Suppressor macrophage (primary cell): ENCODE measurements around the gene RGS9.
"Not testable (repeated sequence)": the region's sequence is repeated elsewhere in the genome, so short reads cannot be mapped to it uniquely, and the experiment has no call there.

ENCODE experiments used
- DNase-seq, 4 experiments: peaks; one replicate each; pipeline ENCODE4 v3.0.0-alpha.2; 2020 to 2022

RGS9 gene

DNA sequence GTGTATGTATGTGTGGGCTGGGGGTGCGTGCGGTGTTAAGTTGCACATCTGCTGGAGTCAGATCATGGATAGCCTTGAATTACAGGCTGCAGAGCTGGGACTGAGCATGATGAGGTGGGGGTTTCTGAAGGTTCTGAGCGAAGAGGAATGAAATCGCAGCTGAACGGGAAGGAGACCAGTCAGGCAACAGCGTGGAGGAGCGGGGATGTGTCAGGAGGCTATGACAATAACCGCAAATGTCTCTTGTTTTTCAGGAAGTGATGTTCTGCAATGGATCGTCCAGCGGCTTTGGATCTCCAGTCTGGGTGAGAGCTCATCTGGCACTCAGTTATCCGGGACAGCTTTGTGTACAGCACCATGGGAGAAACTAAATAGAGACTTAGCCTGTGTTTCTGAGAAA is 20.9 kb downstream of the RGS9 start:
- DNase-seq: peak in 3 of 4 experiments; percentile 15 to 20 (median 17)

DNA sequence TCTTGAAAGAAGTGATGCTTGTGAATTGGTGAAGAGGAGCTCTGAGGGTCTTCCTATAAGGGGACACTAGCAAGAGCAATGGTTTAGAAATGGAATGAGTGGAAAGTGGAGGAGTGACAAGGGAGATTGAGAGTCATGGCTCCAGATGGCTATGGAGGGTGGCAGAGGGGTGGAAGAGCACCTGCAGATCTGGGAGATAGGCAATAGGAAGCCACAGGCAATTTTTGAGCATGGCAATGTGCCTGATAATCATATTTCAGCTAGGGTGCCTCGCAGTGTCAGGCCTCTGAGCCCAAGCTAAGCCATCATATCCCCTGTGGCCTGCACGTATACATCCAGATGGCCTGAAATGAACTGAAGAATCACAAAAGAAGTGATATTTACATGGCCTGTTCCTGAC is 21.5 kb downstream of the RGS9 start:
- no peak for DNase-seq

DNA sequence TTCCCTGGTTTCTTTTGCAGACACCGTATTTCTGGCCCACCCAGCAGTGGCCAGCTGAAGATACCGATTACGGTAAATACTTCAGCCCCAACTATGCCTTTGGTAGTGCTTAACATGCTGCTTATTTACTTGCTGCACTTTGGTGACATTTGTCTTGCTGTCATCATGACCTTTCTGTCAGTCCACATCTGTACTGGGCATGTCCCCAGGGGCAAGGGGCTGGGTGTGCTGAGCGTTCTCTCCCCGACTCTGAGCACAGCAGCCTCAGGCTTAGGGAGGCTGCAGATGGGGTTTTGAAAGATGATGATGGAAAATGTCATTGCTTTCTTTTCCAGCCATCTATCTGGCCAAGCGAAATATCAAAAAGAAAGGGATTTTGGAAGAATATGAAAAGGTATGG is 23.3 kb downstream of the RGS9 start:
- no peak for DNase-seq

DNA sequence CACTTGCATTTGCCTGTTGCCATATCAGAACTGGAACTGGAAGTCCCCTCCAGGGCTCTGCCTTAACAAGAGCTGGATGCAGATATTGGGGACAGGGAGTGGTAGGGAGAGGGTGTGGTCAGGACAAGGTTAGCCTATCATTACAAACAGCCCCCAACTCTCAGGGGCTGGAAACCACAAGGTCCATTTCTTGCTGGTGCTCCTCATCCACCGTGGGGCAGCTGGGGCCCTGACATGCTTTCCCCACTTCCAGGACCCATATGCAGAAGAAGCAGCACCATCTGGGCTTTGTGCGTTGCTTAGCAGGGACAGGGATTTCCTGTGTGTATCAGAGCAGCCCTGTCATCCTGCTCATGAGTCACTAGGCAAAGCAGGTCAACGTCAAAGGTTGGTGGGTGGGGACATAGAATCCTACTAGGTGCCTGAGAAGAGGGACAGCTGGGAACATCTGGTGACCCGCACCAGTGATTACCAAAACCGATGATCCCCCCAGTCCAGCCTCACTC is 26.9 kb downstream of the RGS9 start:
- DNase-seq: peak in 3 of 4 experiments; percentile 8 to 39 (median 33)

DNA sequence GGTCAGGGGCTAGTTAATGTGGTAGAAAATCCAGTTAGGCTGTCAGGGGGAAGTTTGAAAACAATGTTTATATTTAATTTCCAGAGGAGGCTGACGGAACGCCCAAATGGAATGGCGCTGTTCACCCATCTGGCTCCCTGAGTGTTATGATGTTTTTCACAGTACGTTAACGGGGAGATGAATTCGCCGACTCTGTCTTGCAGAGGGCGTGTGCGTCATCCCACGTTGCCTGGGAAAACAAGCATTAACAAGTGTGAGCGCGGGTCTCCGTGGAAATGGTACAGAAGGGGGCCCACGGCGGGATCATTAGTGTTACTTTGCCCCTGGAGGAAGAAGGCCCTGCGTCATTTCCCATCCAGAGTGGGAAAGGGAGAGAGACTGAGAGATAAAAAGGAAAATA is 29.6 kb downstream of the RGS9 start:
- no peak for DNase-seq

DNA sequence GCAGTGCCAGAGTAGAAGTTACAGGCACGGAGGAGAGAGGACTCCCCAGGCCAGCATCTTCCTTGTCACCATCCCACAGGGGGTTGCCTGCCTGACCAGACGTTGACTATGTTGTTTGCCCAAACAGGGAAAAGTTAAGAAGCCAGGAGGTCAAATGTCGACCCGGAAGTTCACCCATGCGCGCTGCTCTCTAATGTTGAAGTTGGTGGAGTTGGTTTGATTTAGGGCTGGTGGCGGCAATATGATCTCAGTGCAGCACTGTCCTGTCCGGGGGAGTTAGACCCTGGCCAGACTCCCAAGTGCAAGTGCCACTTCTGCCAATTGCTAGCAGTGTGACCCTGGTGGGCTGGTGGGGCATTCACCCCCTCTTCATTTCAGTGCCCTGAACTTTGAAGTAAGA is 30.4 kb downstream of the RGS9 start:
- no peak for DNase-seq

DNA sequence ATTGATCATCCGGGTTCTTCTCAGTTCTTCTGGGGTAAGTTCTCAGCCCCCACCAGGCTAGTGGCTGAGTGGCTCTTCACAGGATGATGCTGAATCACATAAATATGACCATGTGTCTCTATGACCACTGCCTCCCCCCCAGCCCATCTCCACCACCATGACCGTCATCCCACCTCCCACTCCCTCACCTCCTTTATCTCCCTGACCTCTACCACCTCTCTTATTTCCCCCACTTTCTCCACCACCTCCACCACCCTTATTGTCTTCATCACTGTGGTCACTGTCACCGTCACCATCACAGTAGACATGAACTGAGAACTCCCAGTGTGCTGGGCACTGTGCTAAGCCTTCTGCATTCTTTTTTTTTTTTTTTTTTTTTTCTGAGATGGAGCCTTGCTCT is 32.5 kb downstream of the RGS9 start:
- no peak for DNase-seq

DNA sequence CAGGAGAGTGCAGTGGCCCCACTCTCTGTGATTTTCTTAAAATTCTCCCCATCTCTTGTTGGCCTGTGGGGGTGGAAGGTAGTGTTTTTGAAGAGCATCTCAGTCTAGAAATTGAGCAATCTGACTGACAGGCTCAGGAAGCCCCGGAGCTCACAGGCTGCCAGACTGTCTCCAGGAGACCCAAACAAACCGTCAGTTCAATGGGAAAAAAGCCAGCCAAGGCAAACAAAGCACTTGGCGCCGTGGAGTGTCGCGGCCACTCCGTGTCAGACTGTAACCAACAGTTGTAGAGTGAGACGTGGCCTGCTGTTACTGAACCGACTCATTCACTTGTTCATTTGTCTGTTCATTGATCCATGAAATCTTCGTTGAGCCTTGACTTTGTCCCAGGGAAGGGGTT is 33.7 kb downstream of the RGS9 start:
- no peak for DNase-seq

DNA sequence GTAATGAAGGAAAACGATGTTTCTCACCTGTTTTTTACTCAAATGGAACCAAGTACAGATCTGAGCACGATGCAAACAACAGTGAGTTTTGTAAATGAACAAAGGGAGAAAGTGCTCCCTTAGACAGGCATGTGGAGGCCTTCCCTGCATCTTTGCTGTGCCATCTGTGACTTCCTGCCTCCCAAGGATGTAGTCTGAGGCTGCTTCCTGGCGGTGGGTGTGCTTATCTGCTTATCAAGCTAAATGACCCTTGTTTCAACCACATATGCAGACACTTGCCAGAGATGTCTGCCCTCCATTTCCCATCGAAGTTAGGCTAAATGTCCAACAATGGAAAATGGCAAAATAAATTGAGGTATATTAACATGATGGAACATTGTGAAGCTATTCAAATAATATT is 34.6 kb downstream of the RGS9 start:
- DNase-seq: no peak

DNA sequence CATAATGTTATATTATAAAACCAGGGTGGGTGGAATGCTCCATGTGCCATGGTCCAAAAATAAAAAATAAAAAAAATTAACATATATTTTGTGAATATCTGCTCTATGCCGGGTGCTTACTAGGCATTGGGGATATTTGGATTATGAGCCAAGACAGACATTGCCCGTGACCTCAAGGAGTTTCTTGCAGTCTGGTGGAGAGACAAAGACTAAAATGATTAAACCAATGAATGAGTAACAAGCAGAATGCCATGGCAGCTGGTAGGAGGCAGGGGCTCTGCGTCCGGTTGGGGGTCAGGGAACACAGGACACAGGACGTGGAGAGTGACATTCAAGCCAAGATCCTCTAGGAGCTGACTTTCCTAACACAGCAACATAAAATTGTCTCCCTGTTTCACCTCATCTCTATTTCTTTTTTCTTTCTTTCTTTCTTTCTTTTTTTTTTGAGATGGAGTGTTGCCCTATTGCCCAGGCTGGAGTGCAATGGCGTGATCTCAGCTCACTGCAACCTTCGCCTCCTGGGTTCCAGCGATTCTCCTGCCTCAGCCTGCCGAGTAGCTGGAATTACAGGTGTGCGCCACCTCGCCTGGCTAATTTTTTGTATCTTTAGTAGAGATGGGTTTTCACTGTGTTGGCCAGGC is 35.4 kb downstream of the RGS9 start:
- DNase-seq: no peak

DNA sequence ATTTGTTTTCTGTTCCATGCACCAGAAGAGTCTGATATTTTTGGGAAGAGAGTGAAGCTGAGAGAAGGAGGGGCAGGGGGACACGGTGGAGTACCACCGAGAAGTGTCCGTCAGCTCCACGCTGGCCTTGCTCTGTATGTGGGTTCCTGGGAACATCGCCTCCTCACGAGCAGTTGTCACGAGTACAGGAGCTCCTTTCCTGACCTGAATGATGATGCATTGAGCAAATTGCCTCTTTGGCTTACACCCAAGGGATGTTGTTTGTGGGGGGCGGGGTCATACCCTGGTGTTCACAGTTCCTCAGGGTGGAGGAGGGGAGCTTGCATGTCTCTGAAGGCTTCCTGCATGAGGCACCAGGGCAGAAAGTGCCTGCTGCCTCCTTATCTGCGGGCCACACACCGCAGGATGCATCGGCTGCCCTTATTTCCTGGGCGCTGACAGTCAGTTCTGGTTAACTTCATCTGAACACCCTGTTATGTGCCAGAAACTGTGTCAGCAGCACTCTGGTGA is 36.2 kb downstream of the RGS9 start:
- peak; percentile 11 to 42 (median 23) for DNase-seq

DNA sequence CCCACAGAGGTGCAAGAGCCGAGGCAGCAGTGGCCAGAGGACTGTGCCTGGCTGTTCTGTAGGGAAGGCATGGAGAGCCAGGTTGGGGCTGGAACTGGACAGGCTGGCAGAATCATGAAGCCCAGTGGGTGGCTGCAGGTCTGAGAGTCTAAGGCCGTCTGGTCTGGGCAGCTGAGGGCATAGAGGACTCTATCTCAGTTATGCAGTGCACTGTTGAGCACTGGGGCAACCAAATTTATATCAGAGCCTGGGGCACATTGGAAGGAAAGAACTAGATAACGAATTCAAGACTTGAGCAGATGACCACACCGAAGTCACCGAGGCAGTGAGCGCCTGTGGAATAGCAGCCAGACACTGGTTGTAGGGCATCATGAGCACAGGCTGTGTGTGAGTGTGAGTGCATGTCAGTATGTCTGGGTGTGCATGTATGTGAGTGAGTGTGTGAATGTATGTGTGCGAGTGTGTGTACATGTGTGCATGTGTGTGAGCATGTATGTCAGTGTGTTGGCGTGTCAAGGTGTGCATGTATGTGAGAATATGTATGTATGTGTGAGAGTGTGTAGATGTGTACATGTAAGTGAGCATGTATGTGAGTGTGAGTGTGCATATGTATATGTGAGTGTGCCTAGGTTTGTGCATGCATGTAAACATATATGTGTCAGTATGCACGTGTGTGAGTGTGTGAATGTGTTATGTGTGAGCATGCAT is 37.0 kb downstream of the RGS9 start:
- DNase-seq: no peak

DNA sequence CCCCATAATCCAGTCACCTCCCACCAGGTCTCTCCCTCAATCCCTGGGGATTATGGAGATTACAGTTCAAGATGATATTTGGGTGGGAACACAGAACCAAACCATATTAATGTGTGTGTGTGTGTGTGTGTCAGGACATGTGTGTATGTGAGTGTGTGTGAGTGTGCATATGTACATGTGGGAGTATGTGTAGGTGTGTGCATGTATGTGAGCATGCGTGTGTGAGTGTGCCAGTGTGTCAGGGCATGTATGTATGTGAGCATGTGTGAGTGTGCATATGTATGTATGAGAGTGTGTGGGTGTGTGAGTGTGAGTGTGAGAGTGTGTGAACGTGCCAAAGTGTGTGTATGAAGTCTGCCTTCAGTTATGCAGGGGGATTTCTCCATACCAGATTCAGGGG is 37.8 kb downstream of the RGS9 start:
- DNase-seq: no peak

DNA sequence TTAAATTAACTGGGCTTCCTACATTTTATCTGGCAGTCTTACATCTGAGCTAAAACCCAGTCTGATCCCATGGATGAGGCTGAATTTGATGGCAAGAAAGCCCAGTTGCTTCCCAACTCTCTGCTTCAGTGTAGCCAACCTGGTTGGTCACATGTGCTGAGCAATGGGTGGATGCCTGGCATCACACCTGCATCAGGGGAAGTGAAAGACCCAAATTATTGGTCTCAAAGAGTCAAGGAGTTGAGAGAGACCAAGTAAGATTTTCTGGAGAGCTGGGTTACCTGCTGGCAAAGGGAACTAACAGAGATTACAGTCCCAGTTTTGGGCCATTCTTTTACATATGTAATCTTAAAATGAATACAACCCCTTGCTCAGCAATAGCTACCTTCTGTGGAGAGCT is 38.8 kb downstream of the RGS9 start:
- no peak for DNase-seq

DNA sequence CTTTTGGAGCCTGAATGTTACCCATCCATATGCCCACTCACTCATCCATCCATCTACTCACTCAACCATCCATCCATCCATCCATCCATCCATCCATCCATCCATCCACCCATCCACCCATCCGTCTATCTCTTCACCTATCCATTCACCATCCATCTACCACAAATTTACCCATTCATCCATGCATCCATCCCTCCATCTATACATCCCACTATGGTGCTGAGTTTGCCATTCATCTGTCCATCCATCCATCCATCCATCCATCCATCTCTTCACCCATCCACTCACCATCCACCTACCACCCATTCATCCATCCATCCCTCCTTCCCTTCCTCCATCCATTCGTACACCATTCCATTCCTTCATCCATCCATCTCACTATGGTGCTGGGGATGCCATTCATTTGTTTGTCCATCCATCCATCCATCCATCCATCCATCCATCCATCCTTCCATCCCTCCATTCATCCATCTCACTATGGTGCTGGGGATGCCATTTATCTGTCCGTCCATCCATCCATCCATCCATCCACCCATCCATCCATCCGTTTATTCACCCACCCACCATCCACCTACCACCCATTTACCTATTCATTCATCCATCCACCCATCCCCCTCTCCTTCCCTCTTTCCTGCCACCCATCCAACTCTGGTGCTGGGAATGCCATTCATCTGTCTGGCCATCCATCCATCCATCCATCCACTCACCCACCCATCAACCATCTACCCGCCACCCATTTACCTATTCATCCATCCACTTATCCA is 39.7 kb downstream of the RGS9 start:
- DNase-seq: no peak

DNA sequence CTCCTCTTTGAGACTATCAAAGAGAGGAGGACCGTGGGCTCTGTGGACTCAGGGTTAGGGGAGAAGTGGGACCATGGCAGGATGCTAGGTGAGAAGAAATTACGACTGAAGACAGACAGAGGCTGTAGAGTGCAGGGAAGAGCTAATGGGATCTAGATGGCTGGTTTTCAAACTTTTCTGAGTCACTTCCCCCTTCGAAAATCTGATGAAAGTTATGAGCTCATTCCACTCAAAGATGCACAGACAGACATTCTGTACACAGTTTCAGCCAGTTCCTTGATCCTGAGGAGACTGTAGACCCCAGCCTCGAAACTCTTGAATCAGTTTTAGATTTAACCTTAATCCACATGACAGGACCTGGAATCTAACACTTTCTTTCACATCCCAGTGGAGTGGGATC is 40.7 kb downstream of the RGS9 start:
- peak; percentile 17 to 54 (median 34) for DNase-seq

DNA sequence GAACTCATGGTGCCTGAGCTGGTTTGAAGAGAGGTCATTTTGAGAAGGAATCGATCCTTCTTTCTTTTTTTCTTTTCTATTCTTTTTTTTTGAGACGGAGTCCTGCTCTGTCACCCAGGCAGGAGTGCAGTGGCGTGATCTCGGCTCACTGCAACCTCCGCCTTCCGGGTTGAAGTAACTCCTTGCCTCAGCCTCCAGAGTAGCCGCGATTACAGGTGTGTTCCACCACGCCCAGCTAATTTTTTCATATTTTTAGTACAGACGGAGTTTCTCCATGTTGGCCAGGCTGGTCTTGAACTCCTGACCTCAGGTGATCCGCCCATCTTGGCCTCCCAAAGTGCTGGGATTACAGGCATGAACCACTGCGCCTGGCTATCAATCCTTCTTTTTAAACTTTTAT is 43.1 kb downstream of the RGS9 start:
- not testable (repeated sequence) for DNase-seq

DNA sequence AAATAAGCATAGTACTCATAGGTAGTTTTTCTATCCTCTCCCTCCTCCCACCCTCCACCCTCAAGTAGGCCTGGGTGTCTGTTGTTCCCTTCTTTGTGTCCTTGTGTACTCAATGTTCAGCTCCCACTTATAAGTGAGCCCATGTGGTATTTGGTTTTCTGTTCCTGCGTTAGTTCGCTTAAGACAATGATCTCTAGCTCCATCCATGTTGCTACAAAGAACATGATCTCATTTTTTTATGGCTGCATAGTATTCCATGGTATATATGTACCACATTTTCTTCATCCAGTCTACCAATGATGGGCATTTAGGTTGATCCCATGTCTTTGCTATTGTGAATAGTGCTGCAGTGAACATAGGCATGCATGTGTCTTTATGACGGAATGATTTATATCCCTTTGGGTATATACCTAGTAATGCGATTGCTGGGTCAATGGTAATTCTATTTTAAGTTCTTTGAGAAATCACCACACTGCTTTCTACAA is 43.6 kb downstream of the RGS9 start:
- DNase-seq: not testable (repeated sequence)

DNA sequence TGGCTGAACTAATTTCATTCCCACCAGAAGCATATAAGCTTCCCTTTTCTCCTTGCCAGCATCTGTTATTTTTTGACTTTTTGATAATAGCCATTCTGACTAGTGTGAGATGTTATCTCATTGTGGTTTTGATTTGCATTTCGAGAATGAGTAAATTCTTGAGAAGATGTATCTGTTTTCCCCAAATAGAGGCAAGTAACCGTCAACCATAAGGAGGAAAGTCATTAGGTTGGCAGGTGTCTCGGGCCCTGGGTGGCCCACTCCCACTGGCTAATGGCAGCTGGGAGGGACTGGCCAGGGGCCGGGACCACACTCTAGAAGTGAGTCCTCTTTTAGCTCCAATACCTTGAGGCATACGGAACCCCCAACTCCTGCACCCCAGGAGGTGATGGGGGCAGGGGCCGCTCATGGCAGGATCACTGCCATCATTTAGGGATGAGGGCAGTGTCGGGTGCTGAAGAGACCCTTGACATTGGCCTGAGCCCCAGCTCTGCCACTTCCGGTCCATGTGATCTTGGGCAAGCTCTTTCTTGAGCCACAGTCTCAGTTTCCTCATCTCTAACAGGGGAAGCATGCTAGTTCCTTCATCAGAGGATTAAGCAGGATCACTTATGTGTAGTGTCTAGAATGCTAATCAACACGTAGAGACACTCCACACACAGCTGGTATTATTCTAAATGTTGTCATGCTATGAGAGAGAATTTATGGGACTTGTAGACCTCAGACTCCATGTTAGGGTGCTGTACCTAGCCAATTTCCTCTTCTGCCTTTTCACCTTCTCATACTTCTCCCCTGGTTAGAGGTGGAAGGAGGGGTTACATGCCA is 44.3 kb downstream of the RGS9 start:
- DNase-seq: peak in 3 of 4 experiments; percentile 29 to 53 (median 33)

DNA sequence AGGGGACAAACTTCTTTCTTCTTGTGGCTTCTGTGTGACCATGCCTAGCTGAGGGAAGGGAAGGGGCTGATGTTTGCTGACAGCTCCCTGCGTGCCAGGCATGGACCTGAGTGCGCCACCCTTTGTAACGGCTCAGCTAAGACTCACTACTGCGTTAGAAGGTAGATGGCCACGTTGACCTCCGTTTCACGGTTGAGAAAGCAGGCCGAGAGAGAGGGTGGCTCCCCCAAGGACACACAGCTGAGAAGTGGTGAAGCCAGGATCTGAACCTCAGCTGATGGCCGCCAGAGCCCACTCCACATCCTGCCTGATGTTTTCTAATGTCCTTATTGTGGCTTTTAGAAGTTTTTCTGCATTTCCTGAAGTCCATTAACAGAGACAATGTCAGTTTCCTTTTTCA is 45.1 kb downstream of the RGS9 start:
- DNase-seq: no peak

DNA sequence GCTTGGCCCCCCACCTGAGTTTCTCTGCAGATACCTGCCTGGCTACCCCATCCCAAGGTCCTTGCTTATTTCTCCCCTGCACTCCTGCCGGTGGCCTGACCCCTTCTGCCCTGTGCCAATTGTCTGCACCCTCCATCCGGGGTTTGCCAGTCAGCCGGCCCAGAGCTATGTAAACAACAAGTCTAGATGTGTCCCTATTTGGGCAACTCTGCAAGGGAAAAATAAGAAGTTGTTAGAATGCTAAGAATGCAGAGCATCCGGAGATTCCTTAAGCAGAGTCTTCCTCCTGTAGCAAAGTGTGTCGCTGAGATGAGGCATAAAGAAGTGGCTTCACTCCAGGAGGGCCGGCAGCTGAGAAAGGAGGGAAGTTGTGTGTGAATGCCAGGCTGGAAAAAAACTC is 46.6 kb downstream of the RGS9 start:
- no peak for DNase-seq

DNA sequence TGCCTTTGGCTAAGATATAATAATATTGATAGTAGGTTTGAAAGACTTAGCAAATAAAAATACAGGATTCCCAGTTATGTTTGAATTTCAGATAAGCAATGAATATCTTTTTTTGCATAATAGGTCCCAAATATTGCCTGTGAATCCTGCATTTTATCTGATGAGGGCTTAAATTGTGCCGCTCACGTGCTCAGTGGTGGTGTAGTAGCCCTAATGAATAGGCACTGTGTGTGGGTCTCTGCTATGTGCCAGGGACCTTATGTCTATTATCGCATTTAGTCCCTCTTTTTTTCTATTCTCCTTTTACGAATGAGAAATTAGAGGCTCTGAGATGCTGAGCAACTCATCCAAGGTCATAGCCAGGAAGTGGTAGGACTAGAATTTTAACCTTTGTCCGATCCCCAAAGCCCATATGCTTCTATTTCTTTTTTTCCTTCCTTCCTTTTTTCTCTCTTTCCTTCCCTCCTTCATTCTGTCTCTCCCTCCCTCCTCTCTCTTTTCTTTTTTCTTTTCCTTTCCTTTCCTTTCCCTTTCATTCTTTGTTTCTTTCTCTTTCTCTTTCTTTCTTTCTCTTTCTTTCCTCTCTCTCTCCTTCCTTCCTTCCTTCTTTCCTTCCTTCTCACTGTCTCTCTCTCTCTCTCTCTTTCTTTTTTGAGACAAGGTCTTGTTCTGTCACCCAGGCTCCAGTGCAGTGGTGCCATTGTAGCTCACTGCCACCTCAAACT is 47.2 kb downstream of the RGS9 start:
- DNase-seq: no peak
